Measurements from ENCODE around the gene GALNT14. TPM values are rescaled to one million over a fixed set of nuclear protein-coding genes. Genes with fewer than 3 reads are reported as not detected.

Gene GALNT14
- total and polyA plus RNA-seq, 2 of the 8 experiments (the other 6 are each of a cell fraction or from before 2014, with no cell fraction given), result 13.0 to 13.7 TPM

DNA sequence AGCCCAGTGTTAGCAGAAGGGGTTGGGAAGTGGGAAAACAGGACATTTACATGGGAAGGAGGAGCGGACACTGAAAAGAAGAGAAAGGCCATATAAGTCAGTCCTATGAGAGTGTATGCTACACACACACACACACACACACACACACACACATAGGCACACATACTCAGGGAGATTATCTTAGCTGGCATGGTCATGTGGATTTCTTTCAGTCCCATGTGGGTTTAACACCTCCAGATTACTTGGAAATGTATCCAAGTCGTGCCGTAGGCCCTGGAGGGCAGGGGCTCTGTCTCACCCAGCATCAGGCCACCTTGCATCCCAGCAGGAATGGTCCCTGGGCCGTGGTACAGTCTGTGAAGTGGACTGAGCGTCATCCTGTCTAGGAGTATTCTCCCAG lies 217.7 kb downstream of the GALNT14 start (continued):
- TF ChIP-seq, protein P1, sequence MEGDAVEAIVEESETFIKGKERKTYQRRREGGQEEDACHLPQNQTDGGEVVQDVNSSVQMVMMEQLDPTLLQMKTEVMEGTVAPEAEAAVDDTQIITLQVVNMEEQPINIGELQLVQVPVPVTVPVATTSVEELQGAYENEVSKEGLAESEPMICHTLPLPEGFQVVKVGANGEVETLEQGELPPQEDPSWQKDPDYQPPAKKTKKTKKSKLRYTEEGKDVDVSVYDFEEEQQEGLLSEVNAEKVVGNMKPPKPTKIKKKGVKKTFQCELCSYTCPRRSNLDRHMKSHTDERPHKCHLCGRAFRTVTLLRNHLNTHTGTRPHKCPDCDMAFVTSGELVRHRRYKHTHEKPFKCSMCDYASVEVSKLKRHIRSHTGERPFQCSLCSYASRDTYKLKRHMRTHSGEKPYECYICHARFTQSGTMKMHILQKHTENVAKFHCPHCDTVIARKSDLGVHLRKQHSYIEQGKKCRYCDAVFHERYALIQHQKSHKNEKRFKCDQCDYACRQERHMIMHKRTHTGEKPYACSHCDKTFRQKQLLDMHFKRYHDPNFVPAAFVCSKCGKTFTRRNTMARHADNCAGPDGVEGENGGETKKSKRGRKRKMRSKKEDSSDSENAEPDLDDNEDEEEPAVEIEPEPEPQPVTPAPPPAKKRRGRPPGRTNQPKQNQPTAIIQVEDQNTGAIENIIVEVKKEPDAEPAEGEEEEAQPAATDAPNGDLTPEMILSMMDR (IDR thresholded peaks at IDR 0.05; ENCODE audit: control extremely low read depth in 1 of 3, insufficient read depth in 1 of 3, low read depth in 1 of 3, low read length in 3 of 3), result no peak
- TF ChIP-seq BCL11A (IDR thresholded peaks at IDR 0.05; ENCODE audit: low read depth in 2 of 2, low read length in 2 of 2), result no peak
- TF ChIP-seq EP300 (IDR thresholded peaks at IDR 0.05; ENCODE audit: borderline replicate concordance in 1 of 2, low read depth in 2 of 2, low read length in 2 of 2), result no peak
- TF ChIP-seq, protein P2, sequence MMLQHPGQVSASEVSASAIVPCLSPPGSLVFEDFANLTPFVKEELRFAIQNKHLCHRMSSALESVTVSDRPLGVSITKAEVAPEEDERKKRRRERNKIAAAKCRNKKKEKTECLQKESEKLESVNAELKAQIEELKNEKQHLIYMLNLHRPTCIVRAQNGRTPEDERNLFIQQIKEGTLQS (IDR thresholded peaks at IDR 0.05; ENCODE audit: insufficient read depth, low read depth, low read length), result no peak
- no peak for TF ChIP-seq CBX8 (IDR thresholded peaks at IDR 0.05; ENCODE audit: borderline replicate concordance, low read depth, low read length)

Data from H1 (cell line).